CD4-positive, alpha-beta memory T cell (primary cell): ENCODE results near the gene CCDC88C. TPM values are rescaled to one million over a fixed set of nuclear protein-coding genes. Genes with fewer than 3 reads are reported as not detected.

Experiments
- CTCF ChIA-PET: fragments of 350-600 bp; sonication (Branson Sonifier 250); formaldehyde crosslinking; loops from one replicate; lab custom pipeline; 2021; ENCODE audit warnings: inconsistent platforms; ENCODE audit not compliant: partially characterized antibody; lab: Charles Lee
- POLR2A ChIA-PET: fragments of 350-600 bp; sonication (Branson Sonifier 250); formaldehyde crosslinking; loops from one replicate; lab custom pipeline; 2021; ENCODE audit not compliant: partially characterized antibody; lab: Charles Lee
- DNase-seq, 5 donors: peaks; one replicate each; pipeline versions ENCODE4 v3.0.0 to v3.0.0-alpha.2; 2020 to 2022; ENCODE audit warnings: mixed read lengths in 1 of 5
- H3K27ac ChIP-seq: one replicate; pipeline ENCODE4 v1.7.0; 2013; ENCODE audit warnings: low read depth, low read length
- H3K27me3 ChIP-seq: 2 replicates; pipeline ENCODE4 v1.7.0; 2013; ENCODE audit warnings: mild to moderate bottlenecking, low read length, moderate library complexity; ENCODE audit not compliant: insufficient read depth
- H3K36me3 ChIP-seq: 2 replicates; pipeline ENCODE4 v1.7.0; 2013; ENCODE audit warnings: mild to moderate bottlenecking, low read length, moderate library complexity; ENCODE audit not compliant: insufficient read depth
- H3K4me1 ChIP-seq: 2 replicates; pipeline ENCODE4 v1.7.0; 2013; ENCODE audit warnings: mild to moderate bottlenecking, low read length, moderate library complexity; ENCODE audit not compliant: insufficient read depth
- H3K4me3 ChIP-seq, 2 donors: one replicate each; pipeline ENCODE4 v1.7.0; 2013; ENCODE audit warnings: low read length in 2 of 2, mild to moderate bottlenecking in 1 of 2
- H3K9me3 ChIP-seq, 2 donors: one replicate each; pipeline ENCODE4 v1.7.0; 2013; ENCODE audit warnings: low read length in 2 of 2, control low read depth in 1 of 2; ENCODE audit not compliant: control insufficient read depth in 1 of 2
- H3K27ac Mint-ChIP-seq, 7 donors: one replicate each; pipeline ENCODE4 v1.8.0; 2020 to 2021; ENCODE audit warnings: mixed read lengths in 7 of 7, mild to moderate bottlenecking in 6 of 7, inconsistent platforms in 3 of 7, moderate library complexity in 3 of 7
- H3K27me3 Mint-ChIP-seq, 2 donors: one replicate each; pipeline ENCODE4 v1.8.0; 2020 to 2021; ENCODE audit warnings: mixed read lengths in 2 of 2
- H3K36me3 Mint-ChIP-seq, 2 donors: one replicate each; pipeline ENCODE4 v1.8.0; 2020 to 2021; ENCODE audit warnings: mixed read lengths in 2 of 2, inconsistent platforms in 1 of 2, mild to moderate bottlenecking in 1 of 2
- H3K4me1 Mint-ChIP-seq, 4 donors: one replicate each; pipeline ENCODE4 v1.8.0; 2020 to 2021; ENCODE audit warnings: mixed read lengths in 4 of 4, mild to moderate bottlenecking in 1 of 4
- H3K4me3 Mint-ChIP-seq, 8 donors: one replicate each; pipeline ENCODE4 v1.8.0; 2020 to 2021; ENCODE audit warnings: mixed read lengths in 8 of 8, mild to moderate bottlenecking in 7 of 8, moderate library complexity in 6 of 8, inconsistent platforms in 3 of 8
- H3K9me3 Mint-ChIP-seq, 8 donors: one replicate each; pipeline ENCODE4 v1.8.0; 2020 to 2021; ENCODE audit warnings: mixed read lengths in 8 of 8, mild to moderate bottlenecking in 5 of 8, inconsistent platforms in 3 of 8, moderate library complexity in 1 of 8
- intact Hi-C: fragments of 100-400 bp; cut with micrococcal nuclease; formaldehyde crosslinking; loops from one replicate; pipeline ENCODE4 v1.15.1; 2023
- polyA plus RNA-seq, 2 donors: library from polyadenylated mRNA; unstranded; fragments of 300-500 nt; fragmentation: Illumina TruSeq; gene quantifications; one replicate each; pipeline ENCODE4 v1.2.3, GENCODE V29; 2021
- total RNA-seq, 2 experiments: library from RNA; stranded (reverse); gene quantifications; one replicate each; pipeline ENCODE4 v1.2.3, GENCODE V29; 2021

CCDC88C gene
- total and polyA plus RNA-seq, 4 experiments from 2014 or later = 17.1 to 293 (median 161) TPM

GRCh38 chr14:91272341-91273272, 145.0 kb downstream of the CCDC88C start:
- Histone ChIP-seq H3K27me3 (no peaks in the 10 kb centered on the region), H3K4me1 (no peaks in the 10 kb centered on the region), H3K4me3 (no peak overlapping the region), H3K27ac (no peak overlapping the region), H3K9me3 (no peaks in the 10 kb centered on the region), H3K36me3 (peaks cover 62% of the 10 kb centered on the region)
- peaks cover 4 to 14% (median 11%) of the 10 kb centered on the region in 4 donors for H3K4me1 Mint-ChIP-seq
- H3K9me3 Mint-ChIP-seq = peaks cover 0 to 4% (median 0%) of the 10 kb centered on the region in 8 donors
- DNase-seq = no peak
- H3K36me3 Mint-ChIP-seq = peaks cover 43 to 68% of the 10 kb centered on the region in 2 donors
- intact Hi-C loops = no loop called here
- H3K4me3 Mint-ChIP-seq = no peak overlapping the region
- no peaks in the 10 kb centered on the region for H3K27me3 Mint-ChIP-seq
- ChIA-PET CTCF (interaction anchor here (1.2 to 2.0 kb wide), 3 partner anchors 16 to 95 kb away, joined by 3 to 7 read pairs (median 4); no protein-coding TSS in a partner anchor), POLR2A (interaction anchor here (0.7 to 8.4 kb wide), 2 partner anchors 23 to 28 kb away, joined by 4 to 50 read pairs; partner anchors contain the start of gene GPR68)
- H3K27ac Mint-ChIP-seq = peak overlapping the region in 4 of 7 donors; percentile 41 to 70 (median 52)

- CTCF ChIA-PET = interaction anchor here (1.2 to 2.0 kb wide), 3 partner anchors 15 to 95 kb away, joined by 3 to 7 read pairs (median 4); no protein-coding TSS in a partner anchor
- Mint-ChIP-seq H3K36me3 (peaks cover 35 to 62% of the 10 kb centered on the region in 2 donors), H3K4me1 (peaks cover 4 to 17% (median 11%) of the 10 kb centered on the region in 4 donors), H3K27me3 (no peaks in the 10 kb centered on the region), H3K9me3 (peaks cover 0 to 4% (median 0%) of the 10 kb centered on the region in 8 donors), H3K4me3 (peak overlapping the region in 1 of 8 donors; percentile 31), H3K27ac (peak overlapping the region in 2 of 7 donors; percentile 55 to 77)
- Histone ChIP-seq H3K27ac (no peak overlapping the region), H3K4me3 (no peak overlapping the region), H3K36me3 (peaks cover 53% of the 10 kb centered on the region), H3K4me1 (no peaks in the 10 kb centered on the region), H3K9me3 (no peaks in the 10 kb centered on the region), H3K27me3 (no peaks in the 10 kb centered on the region)
- POLR2A ChIA-PET = interaction anchor here (0.7 to 8.4 kb wide), 2 partner anchors 22 to 27 kb away, joined by 4 to 50 read pairs; partner anchors contain the start of gene GPR68
- intact Hi-C loops = no loop called here
- DNase-seq = no peak
Observed at GRCh38 chr14:91271639-91272038, 146.0 kb downstream of the CCDC88C start.

GRCh38 chr14:91270619-91271018, 147.0 kb downstream of the CCDC88C start:
- H3K27me3 ChIP-seq = no peaks in the 10 kb centered on the region
- H3K27me3 Mint-ChIP-seq = no peaks in the 10 kb centered on the region
- DNase-seq = no peak
- H3K36me3 ChIP-seq = peaks cover 45% of the 10 kb centered on the region
- no peak overlapping the region for H3K27ac ChIP-seq
- ChIA-PET POLR2A (interaction anchor here (2.1 to 8.4 kb wide), 2 partner anchors 26 to 94 kb away, joined by 6 to 50 read pairs; partner anchors contain the start of gene GPR68), CTCF (interaction anchor here (2.2 kb wide), 1 partner anchor 93 kb away, joined by 11 read pairs; no protein-coding TSS in a partner anchor)
- peaks cover 9 to 22% (median 16%) of the 10 kb centered on the region in 4 donors for H3K4me1 Mint-ChIP-seq
- H3K9me3 Mint-ChIP-seq = peaks cover 0 to 4% (median 0%) of the 10 kb centered on the region in 8 donors
- no peak overlapping the region for H3K4me3 ChIP-seq
- peak overlapping the region in 2 of 7 donors; percentile 29 to 42 for H3K27ac Mint-ChIP-seq
- no peaks in the 10 kb centered on the region for H3K9me3 ChIP-seq
- intact Hi-C loops = no loop called here
- H3K4me1 ChIP-seq = no peaks in the 10 kb centered on the region
- H3K36me3 Mint-ChIP-seq = peaks cover 27 to 55% of the 10 kb centered on the region in 2 donors
- no peak overlapping the region for H3K4me3 Mint-ChIP-seq

- no peak for DNase-seq
- Histone ChIP-seq H3K9me3 (no peaks in the 10 kb centered on the region), H3K4me3 (no peak overlapping the region), H3K4me1 (peaks cover 3% of the 10 kb centered on the region), H3K27me3 (no peaks in the 10 kb centered on the region), H3K36me3 (peaks cover 42% of the 10 kb centered on the region), H3K27ac (no peak overlapping the region)
- H3K4me3 Mint-ChIP-seq = no peak overlapping the region
- H3K4me1 Mint-ChIP-seq = peaks cover 13 to 26% (median 19%) of the 10 kb centered on the region in 4 donors
- intact Hi-C loops = no loop called here
- H3K27me3 Mint-ChIP-seq = no peaks in the 10 kb centered on the region
- peaks cover 27 to 51% of the 10 kb centered on the region in 2 donors for H3K36me3 Mint-ChIP-seq
- peaks cover 0 to 5% (median 0%) of the 10 kb centered on the region in 8 donors for H3K9me3 Mint-ChIP-seq
- POLR2A ChIA-PET = interaction anchor here (1.4 to 8.4 kb wide), 3 partner anchors 20 to 93 kb away, joined by 4 to 50 read pairs (median 6); partner anchors contain the start of gene GPR68
- CTCF ChIA-PET = interaction anchor here (1.1 to 2.2 kb wide), 3 partner anchors 15 to 93 kb away, joined by 3 to 11 read pairs (median 3); no protein-coding TSS in a partner anchor
- H3K27ac Mint-ChIP-seq = peak overlapping the region in 4 of 7 donors; percentile 39 to 75 (median 60)
Observed at GRCh38 chr14:91270188-91270587, 147.4 kb downstream of the CCDC88C start.

GRCh38 chr14:91269076-91269991, 148.3 kb downstream of the CCDC88C start:
- H3K36me3 ChIP-seq = peaks cover 34% of the 10 kb centered on the region
- CTCF ChIA-PET = interaction anchor here (1.1 to 2.2 kb wide), 4 partner anchors 16 to 96 kb away, joined by 3 to 11 read pairs (median 3); no protein-coding TSS in a partner anchor
- no peak overlapping the region for H3K27ac ChIP-seq
- H3K27me3 ChIP-seq = no peaks in the 10 kb centered on the region
- H3K27me3 Mint-ChIP-seq = no peaks in the 10 kb centered on the region
- H3K4me1 ChIP-seq = peaks cover 10% of the 10 kb centered on the region
- H3K4me1 Mint-ChIP-seq = peaks cover 18 to 32% (median 21%) of the 10 kb centered on the region in 4 donors
- no peak overlapping the region for H3K4me3 ChIP-seq
- peaks cover 18 to 43% of the 10 kb centered on the region in 2 donors for H3K36me3 Mint-ChIP-seq
- intact Hi-C loops = no loop called here
- peak overlapping the region; percentile 19 to 89 (median 72) for H3K27ac Mint-ChIP-seq
- H3K9me3 Mint-ChIP-seq = peaks cover 0 to 5% (median 0%) of the 10 kb centered on the region in 8 donors
- H3K4me3 Mint-ChIP-seq = no peak overlapping the region
- POLR2A ChIA-PET = interaction anchor here (0.8 to 8.4 kb wide), 4 partner anchors 20 to 92 kb away, joined by 3 to 50 read pairs (median 5); partner anchors contain the start of gene GPR68
- H3K9me3 ChIP-seq = no peaks in the 10 kb centered on the region
- no peak for DNase-seq

GRCh38 chr14:91267965-91268437, 149.6 kb downstream of the CCDC88C start:
- Mint-ChIP-seq H3K27ac (peak overlapping the region; percentile 13 to 86 (median 53)), H3K4me3 (peak overlapping the region in 1 of 8 donors; percentile 7), H3K36me3 (peaks cover 16 to 36% of the 10 kb centered on the region in 2 donors), H3K27me3 (no peaks in the 10 kb centered on the region), H3K9me3 (peaks cover 0 to 5% (median 0%) of the 10 kb centered on the region in 8 donors), H3K4me1 (peaks cover 28 to 45% (median 31%) of the 10 kb centered on the region in 4 donors)
- ChIA-PET CTCF (interaction anchor here (1.4 to 2.0 kb wide), 3 partner anchors 20 to 95 kb away, joined by 4 to 8 read pairs (median 5); no protein-coding TSS in a partner anchor), POLR2A (interaction anchor here (0.7 to 8.4 kb wide), 3 partner anchors 18 to 91 kb away, joined by 3 to 50 read pairs (median 3); partner anchors contain the start of gene GPR68)
- H3K27me3 ChIP-seq = no peaks in the 10 kb centered on the region
- no peaks in the 10 kb centered on the region for H3K9me3 ChIP-seq
- no peak for DNase-seq
- H3K4me1 ChIP-seq = peaks cover 22% of the 10 kb centered on the region
- no peak overlapping the region for H3K4me3 ChIP-seq
- H3K27ac ChIP-seq = no peak overlapping the region
- intact Hi-C loops = no loop called here
- H3K36me3 ChIP-seq = peaks cover 21% of the 10 kb centered on the region
